Measurements from ENCODE around the gene ZNF30.

- TF ChIP-seq POLR2A (IDR thresholded peaks at IDR 0.05) (no peak), CTCF (IDR thresholded peaks at IDR 0.05) (no peak)
Observed at GRCh38 chr19:34967551-34967950, 40.8 kb downstream of the ZNF30 start.

All from testis (tissue), 2 donors.